ENCODE data around the gene ADGRE2.

DNA sequence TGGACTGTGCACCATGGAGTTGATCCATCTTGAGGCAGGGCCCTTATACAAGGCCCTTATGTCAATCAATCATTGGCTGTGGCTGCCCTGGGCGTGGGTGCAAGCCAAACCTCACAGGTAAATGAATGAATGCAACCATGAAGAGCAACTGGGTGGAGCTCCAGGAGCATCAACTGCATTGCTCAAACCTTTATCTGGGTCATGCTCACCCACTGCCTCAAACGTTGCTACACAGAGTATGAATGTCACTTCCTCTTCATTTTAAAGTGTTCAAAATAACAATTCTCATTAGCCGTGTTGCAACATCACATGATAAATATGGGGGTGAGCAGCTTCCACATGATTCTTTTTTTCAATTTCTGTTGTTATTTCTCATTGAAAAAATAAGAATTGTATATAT, 94.9 kb downstream of the ADGRE2 start:
- TF ChIP-seq, protein P1, sequence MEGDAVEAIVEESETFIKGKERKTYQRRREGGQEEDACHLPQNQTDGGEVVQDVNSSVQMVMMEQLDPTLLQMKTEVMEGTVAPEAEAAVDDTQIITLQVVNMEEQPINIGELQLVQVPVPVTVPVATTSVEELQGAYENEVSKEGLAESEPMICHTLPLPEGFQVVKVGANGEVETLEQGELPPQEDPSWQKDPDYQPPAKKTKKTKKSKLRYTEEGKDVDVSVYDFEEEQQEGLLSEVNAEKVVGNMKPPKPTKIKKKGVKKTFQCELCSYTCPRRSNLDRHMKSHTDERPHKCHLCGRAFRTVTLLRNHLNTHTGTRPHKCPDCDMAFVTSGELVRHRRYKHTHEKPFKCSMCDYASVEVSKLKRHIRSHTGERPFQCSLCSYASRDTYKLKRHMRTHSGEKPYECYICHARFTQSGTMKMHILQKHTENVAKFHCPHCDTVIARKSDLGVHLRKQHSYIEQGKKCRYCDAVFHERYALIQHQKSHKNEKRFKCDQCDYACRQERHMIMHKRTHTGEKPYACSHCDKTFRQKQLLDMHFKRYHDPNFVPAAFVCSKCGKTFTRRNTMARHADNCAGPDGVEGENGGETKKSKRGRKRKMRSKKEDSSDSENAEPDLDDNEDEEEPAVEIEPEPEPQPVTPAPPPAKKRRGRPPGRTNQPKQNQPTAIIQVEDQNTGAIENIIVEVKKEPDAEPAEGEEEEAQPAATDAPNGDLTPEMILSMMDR (conservative IDR thresholded peaks at IDR 0.05; ENCODE audit: low read depth in 2 of 2), result no peak
- TF ChIP-seq EZH2 (IDR thresholded peaks at IDR 0.05; ENCODE audit: low read depth, unreplicated experiment) (no peak), POLR2AphosphoS5 (IDR thresholded peaks at IDR 0.05; ENCODE audit: low read depth) (no peak), EZH2phosphoT487 (IDR thresholded peaks at IDR 0.05; ENCODE audit: unreplicated experiment) (no peak), ZNF114 (CRISPR knock-in tag; IDR thresholded peaks at IDR 0.05) (no peak), CREB1 (CRISPR knock-in tag; IDR thresholded peaks at IDR 0.05; ENCODE audit: low read depth) (no peak), STAT1 (IDR thresholded peaks at IDR 0.05; ENCODE audit: unreplicated experiment) (no peak)
- TF ChIP-seq, protein P2, sequence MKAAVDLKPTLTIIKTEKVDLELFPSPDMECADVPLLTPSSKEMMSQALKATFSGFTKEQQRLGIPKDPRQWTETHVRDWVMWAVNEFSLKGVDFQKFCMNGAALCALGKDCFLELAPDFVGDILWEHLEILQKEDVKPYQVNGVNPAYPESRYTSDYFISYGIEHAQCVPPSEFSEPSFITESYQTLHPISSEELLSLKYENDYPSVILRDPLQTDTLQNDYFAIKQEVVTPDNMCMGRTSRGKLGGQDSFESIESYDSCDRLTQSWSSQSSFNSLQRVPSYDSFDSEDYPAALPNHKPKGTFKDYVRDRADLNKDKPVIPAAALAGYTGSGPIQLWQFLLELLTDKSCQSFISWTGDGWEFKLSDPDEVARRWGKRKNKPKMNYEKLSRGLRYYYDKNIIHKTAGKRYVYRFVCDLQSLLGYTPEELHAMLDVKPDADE (IDR thresholded peaks at IDR 0.05), result no peak
- TF ChIP-seq, protein P3, sequence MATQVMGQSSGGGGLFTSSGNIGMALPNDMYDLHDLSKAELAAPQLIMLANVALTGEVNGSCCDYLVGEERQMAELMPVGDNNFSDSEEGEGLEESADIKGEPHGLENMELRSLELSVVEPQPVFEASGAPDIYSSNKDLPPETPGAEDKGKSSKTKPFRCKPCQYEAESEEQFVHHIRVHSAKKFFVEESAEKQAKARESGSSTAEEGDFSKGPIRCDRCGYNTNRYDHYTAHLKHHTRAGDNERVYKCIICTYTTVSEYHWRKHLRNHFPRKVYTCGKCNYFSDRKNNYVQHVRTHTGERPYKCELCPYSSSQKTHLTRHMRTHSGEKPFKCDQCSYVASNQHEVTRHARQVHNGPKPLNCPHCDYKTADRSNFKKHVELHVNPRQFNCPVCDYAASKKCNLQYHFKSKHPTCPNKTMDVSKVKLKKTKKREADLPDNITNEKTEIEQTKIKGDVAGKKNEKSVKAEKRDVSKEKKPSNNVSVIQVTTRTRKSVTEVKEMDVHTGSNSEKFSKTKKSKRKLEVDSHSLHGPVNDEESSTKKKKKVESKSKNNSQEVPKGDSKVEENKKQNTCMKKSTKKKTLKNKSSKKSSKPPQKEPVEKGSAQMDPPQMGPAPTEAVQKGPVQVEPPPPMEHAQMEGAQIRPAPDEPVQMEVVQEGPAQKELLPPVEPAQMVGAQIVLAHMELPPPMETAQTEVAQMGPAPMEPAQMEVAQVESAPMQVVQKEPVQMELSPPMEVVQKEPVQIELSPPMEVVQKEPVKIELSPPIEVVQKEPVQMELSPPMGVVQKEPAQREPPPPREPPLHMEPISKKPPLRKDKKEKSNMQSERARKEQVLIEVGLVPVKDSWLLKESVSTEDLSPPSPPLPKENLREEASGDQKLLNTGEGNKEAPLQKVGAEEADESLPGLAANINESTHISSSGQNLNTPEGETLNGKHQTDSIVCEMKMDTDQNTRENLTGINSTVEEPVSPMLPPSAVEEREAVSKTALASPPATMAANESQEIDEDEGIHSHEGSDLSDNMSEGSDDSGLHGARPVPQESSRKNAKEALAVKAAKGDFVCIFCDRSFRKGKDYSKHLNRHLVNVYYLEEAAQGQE (IDR thresholded peaks at IDR 0.05; ENCODE audit: unreplicated experiment), result no peak

Measured in GM23338 (cell line).